Nephron progenitor cell (in vitro differentiated cells): ENCODE measurements around the gene HCN2.

Experiments
- DNase-seq: peaks from one replicate; pipeline ENCODE4 v3.0.0; 2021
- H3K27ac Mint-ChIP-seq: 2 replicates; pipeline ENCODE4 v1.8.0; 2021; ENCODE audit warnings: mild to moderate bottlenecking, moderate library complexity, mixed read lengths
- H3K27me3 Mint-ChIP-seq: 2 replicates; pipeline ENCODE4 v1.8.0; 2021; ENCODE audit warnings: mild to moderate bottlenecking, low read depth, mixed read lengths; ENCODE audit not compliant: poor library complexity
- H3K36me3 Mint-ChIP-seq: 2 replicates; pipeline ENCODE4 v1.8.0; 2021; ENCODE audit warnings: low read depth, mixed read lengths
- H3K4me1 Mint-ChIP-seq: 2 replicates; pipeline ENCODE4 v1.8.0; 2021; ENCODE audit warnings: mixed read lengths
- H3K4me3 Mint-ChIP-seq: 2 replicates; pipeline ENCODE4 v1.8.0; 2021; ENCODE audit warnings: mild to moderate bottlenecking, moderate library complexity, mixed read lengths
- H3K9me3 Mint-ChIP-seq: 2 replicates; pipeline ENCODE4 v1.8.0; 2021; ENCODE audit warnings: mild to moderate bottlenecking, moderate library complexity, mixed read lengths
- TF ChIP-seq, protein P1 (sequence below): fragments of 200-600 bp; sonication (generic); IDR thresholded peaks from 2 replicates; pipeline ENCODE4 v1.5.0; 2021; ENCODE audit warnings: antibody characterized with exemption

Gene HCN2

DNA sequence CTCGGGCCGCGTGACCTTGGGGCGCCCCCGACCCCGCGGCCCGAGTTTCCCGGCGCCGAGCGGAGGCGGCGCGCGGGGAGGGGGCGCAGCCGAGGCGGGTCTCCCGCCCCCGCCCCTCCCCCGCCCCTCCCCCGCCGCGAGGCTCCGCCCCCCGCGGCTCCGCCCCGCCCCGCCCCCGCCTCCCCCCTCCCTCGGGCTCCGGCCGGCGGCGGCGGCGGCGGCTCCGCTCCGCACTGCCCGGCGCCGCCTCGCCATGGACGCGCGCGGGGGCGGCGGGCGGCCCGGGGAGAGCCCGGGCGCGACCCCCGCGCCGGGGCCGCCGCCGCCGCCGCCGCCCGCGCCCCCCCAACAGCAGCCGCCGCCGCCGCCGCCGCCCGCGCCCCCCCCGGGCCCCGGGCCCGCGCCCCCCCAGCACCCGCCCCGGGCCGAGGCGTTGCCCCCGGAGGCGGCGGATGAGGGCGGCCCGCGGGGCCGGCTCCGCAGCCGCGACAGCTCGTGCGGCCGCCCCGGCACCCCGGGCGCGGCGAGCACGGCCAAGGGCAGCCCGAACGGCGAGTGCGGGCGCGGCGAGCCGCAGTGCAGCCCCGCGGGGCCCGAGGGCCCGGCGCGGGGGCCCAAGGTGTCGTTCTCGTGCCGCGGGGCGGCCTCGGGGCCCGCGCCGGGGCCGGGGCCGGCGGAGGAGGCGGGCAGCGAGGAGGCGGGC is at the start of gene HCN2:
HCN2 (plus strand) TSS at position 189 of the 703 bp plus-strand sequence; CDS start at position 254, 65 bp downstream.
- TF ChIP-seq, protein P1, sequence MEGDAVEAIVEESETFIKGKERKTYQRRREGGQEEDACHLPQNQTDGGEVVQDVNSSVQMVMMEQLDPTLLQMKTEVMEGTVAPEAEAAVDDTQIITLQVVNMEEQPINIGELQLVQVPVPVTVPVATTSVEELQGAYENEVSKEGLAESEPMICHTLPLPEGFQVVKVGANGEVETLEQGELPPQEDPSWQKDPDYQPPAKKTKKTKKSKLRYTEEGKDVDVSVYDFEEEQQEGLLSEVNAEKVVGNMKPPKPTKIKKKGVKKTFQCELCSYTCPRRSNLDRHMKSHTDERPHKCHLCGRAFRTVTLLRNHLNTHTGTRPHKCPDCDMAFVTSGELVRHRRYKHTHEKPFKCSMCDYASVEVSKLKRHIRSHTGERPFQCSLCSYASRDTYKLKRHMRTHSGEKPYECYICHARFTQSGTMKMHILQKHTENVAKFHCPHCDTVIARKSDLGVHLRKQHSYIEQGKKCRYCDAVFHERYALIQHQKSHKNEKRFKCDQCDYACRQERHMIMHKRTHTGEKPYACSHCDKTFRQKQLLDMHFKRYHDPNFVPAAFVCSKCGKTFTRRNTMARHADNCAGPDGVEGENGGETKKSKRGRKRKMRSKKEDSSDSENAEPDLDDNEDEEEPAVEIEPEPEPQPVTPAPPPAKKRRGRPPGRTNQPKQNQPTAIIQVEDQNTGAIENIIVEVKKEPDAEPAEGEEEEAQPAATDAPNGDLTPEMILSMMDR, result no peak
- Mint-ChIP-seq H3K4me3 (peak within 1 kb of the TSS; percentile 40), H3K36me3 (no peaks in the 10 kb centered on the region), H3K4me1 (no peaks in the 10 kb centered on the region), H3K27me3 (peaks cover 66% of the 10 kb centered on the region), H3K27ac (no peak within 1 kb of the TSS), H3K9me3 (no peaks in the 10 kb centered on the region)
- no peak for DNase-seq

DNA sequence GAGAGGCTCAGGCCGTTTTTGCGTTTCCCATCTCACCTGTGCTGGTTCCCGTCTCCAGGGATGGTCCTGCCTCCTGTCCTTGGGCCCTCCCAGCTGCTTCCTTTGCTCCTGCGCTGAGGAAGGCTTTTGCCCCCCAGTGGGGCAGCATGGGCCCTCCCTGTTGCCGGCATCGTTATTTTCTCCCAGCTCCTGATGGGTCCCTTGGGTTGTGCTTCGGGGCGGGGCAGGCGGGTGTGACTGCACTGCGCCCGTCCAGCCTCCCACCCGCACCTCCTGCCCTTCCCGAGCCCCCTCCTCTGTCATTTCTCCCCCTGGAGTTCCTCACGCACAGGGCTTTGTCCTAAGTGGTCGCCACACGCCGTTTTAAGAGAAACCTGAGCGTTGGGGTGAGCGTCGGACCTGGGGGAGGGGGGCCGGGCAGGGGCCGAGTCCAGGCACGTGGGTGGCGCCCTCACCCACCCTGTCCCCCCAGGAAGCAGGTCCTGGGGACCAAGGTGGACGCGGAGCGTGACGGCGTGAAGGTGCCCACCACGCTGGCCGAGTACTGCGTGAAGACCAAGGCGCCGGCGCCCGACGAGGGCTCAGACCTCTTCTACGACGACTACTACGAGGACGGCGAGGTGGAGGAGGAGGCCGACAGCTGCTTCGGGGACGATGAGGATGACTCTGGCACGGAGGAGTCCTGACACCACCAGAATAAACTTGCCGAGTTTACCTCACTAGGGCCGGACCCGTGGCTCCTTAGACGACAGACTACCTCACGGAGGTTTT is 48.6 kb upstream of the HCN2 start:
- TF ChIP-seq, protein P1, result no peak
- DNase-seq, result no peak
- H3K27ac Mint-ChIP-seq, result no peak overlapping the region
- H3K9me3 Mint-ChIP-seq, result no peaks in the 10 kb centered on the region
- H3K4me1 Mint-ChIP-seq, result peaks cover 13% of the 10 kb centered on the region
- no peaks in the 10 kb centered on the region for H3K27me3 Mint-ChIP-seq
- no peak overlapping the region for H3K4me3 Mint-ChIP-seq
- peaks cover 14% of the 10 kb centered on the region for H3K36me3 Mint-ChIP-seq

DNA sequence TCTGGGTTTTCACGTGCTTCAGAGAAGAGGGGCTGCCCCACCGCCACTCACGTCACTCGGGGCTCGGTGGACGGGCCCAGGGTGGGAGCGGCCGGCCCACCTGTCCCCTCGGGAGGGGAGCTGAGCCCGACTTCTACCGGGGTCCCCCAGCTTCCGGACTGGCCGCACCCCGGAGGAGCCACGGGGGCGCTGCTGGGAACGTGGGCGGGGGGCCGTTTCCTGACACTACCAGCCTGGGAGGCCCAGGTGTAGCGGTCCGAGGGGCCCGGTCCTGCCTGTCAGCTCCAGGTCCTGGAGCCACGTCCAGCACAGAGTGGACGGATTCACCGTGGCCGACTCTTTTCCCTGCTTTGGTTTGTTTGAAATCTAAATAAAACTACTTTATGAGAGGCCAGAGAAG is 48.0 kb upstream of the HCN2 start:
- TF ChIP-seq, protein P1, result no peak
- no peaks in the 10 kb centered on the region for H3K9me3 Mint-ChIP-seq
- H3K27me3 Mint-ChIP-seq, result no peaks in the 10 kb centered on the region
- no peak overlapping the region for H3K27ac Mint-ChIP-seq
- H3K36me3 Mint-ChIP-seq, result peaks cover 14% of the 10 kb centered on the region
- H3K4me1 Mint-ChIP-seq, result peaks cover 13% of the 10 kb centered on the region
- H3K4me3 Mint-ChIP-seq, result no peak overlapping the region
- DNase-seq, result no peak

DNA sequence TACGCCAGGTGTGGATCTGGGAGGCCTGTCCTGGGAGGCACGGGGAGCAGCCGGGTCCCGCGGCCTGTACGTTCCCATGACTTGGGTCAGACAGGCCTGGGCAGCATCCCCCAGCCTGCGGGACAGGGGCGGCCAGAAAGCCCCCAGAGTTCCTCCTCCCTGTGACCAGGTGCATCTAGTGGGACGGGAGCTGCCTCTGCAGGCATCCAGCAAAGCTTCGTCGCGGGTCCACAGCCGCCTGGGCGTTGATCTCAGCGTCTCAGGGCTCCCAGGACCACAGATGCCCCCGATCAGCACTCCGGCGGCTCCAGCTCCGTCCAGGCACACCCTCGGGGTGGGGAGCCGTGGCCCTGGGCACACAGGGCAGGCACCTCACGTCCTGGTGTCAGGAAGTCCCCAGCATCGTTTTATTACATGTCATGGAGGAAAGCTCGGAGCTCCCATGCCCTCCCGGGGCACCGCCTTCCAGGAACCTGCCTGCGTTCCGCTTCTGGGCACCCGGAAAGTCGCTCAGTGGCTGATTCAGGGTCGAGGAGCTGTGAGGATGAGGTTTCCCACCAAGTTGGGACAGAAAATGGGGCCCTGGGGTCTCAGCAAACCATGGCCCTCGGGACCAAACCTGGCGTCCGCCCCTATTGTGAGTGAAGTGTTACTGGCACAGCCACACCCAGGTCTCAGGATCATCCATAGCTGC is 47.4 kb upstream of the HCN2 start:
- DNase-seq, result no peak
- Mint-ChIP-seq H3K4me1 (peaks cover 13% of the 10 kb centered on the region), H3K27me3 (no peaks in the 10 kb centered on the region), H3K4me3 (no peak overlapping the region), H3K36me3 (peaks cover 14% of the 10 kb centered on the region), H3K9me3 (no peaks in the 10 kb centered on the region), H3K27ac (no peak overlapping the region)
- TF ChIP-seq, protein P1, result no peak

DNA sequence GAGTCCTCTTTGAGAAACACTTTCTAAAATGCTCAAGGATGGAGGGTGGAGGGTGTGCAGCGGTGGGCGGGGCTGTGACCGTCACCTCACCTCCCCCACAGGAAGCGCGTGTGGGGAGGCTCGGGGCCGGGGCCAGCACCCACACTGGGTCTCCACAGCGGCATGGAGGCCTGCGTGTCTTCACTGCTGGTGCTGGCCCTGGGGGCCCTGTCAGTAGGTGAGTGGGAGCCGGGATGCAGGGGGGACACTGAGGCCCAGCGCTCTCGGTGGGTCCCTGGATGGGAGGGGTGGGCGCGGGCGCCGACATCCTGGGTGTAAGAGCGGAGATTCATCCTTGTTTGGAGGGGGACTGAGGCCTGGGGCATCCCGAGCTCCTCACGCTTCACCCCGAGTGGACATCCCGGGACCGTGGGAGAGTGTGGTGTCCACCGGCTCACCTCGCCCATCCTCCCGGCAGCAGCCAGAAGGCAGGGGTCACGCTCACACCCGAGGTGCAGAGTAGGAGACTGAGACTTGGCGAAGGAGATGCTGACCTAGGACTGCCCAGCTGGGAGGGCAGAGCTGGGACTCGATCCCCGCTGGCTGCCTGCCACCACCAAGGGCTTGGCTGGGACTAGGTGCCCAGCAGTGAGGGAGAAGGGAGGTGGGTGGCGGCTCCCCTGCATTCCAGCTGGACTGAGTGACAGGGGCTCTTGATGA is 45.6 kb upstream of the HCN2 start, which contains the start of gene GZMM:
GZMM (plus strand) TSS at position 144 of the 699 bp plus-strand sequence; CDS start at position 163, 19 bp downstream.
- Mint-ChIP-seq H3K9me3 (no peaks in the 10 kb centered on the region), H3K27me3 (no peaks in the 10 kb centered on the region), H3K27ac (peak within 1 kb of the TSS; percentile 94), H3K4me3 (no peak within 1 kb of the TSS), H3K36me3 (peaks cover 4% of the 10 kb centered on the region), H3K4me1 (peaks cover 9% of the 10 kb centered on the region)
- no peak for DNase-seq
- TF ChIP-seq, protein P1, result no peak
